ENCODE results near the gene ESR1.

GRCh38 chr6:151961809-151962208 is 154.3 kb downstream of the ESR1 start:
- no peak for TF ChIP-seq ZFP30 (CRISPR knock-in tag; IDR thresholded peaks at IDR 0.05)
- TF ChIP-seq ZFP3 (CRISPR knock-in tag; IDR thresholded peaks at IDR 0.05): no peak
- TF ChIP-seq OSR1 (CRISPR knock-in tag; IDR thresholded peaks at IDR 0.05): no peak
